T47D (cell line): ENCODE results near the gene PLP1.
A peak's percentile ranks its signal among the peaks of the same experiment; 100 is the strongest.
"Not testable (repeated sequence)": the region's sequence is repeated elsewhere in the genome, so short reads cannot be mapped to it uniquely, and the experiment has no call there.

Experiments
- DNase-seq, 2 experiments: peaks; one replicate each; pipeline versions ENCODE4 v3.0.0 to v3.0.0-alpha.2; 2011 to 2012; ENCODE audit warnings: low read depth in 1 of 2, low spot score in 1 of 2
- JUND ChIP-seq: IDR thresholded peaks from 2 replicates; pipeline ENCODE4 v1.6.1; 2012; ENCODE audit warnings: low read depth
- in situ Hi-C: cut with HindIII; loops from 2 replicates; pipeline ENCODE4 v1.10.0; 2016; ENCODE audit warnings: low sequenced_read_pairs, low pct_unique_long_range_greater_than_20kb

Gene PLP1

GRCh38 chrX:103818842-103819619 is 42.4 kb downstream of the PLP1 start:
- no peak for DNase-seq
- in situ Hi-C loops: no loop called here
- no peak for TF ChIP-seq JUND

- in situ Hi-C loops, DNase-seq: not testable (repeated sequence)
Observed at GRCh38 chrX:103820802-103821201, 44.2 kb downstream of the PLP1 start.

- no peak for TF ChIP-seq JUND
- in situ Hi-C loops: no loop called here
- DNase-seq: no peak
Observed at GRCh38 chrX:103823591-103823990, 47.0 kb downstream of the PLP1 start.

- in situ Hi-C loops: no loop called here
Observed at GRCh38 chrX:103825881-103826280, 49.2 kb downstream of the PLP1 start.

GRCh38 chrX:103828529-103828928 is 51.9 kb downstream of the PLP1 start:
- in situ Hi-C loops: no loop called here
- TF ChIP-seq JUND: no peak

More at GRCh38 chrX:103825881-103826280, 49.2 kb downstream of the PLP1 start:
- no peak for TF ChIP-seq JUND
- DNase-seq: no peak

GRCh38 chrX:103830848-103831247 is 54.2 kb downstream of the PLP1 start:
- in situ Hi-C loops: no loop called here
- no peak for TF ChIP-seq JUND

More at GRCh38 chrX:103828529-103828928, 51.9 kb downstream of the PLP1 start:
- DNase-seq: no peak

GRCh38 chrX:103831342-103831802 is 54.7 kb downstream of the PLP1 start:
- peak; percentile 49 to 56 for DNase-seq
- in situ Hi-C loops: no loop called here
- TF ChIP-seq JUND: no peak

More at GRCh38 chrX:103830848-103831247, 54.2 kb downstream of the PLP1 start:
- DNase-seq: no peak

- in situ Hi-C loops: no loop called here
- DNase-seq: peak; percentile 9 to 18
- TF ChIP-seq JUND: no peak
Observed at GRCh38 chrX:103831803-103832544, 55.3 kb downstream of the PLP1 start, which contains the start of gene RAB9B. Gene RAB9B (minus strand): TSS chrX:103832257. CDS start chrX:103825784, 6,473 bp downstream.

- TF ChIP-seq JUND: no peak
- DNase-seq: no peak
- in situ Hi-C loops: no loop called here
Observed at GRCh38 chrX:103839404-103839803, 62.8 kb downstream of the PLP1 start.
